Liver (tissue), 9 donors: ENCODE data around the gene PRKN. TPM values are rescaled to one million over a fixed set of nuclear protein-coding genes. Genes with fewer than 3 reads are reported as not detected.

ENCODE experiments used
- DNase-seq: peaks from one replicate; pipeline ENCODE4 v3.0.0-alpha.2; 2017; ENCODE audit warnings: low spot score
- H3K27ac ChIP-seq, 2 donors: one replicate each; pipeline ENCODE4 v1.7.0; 2013; ENCODE audit warnings: inconsistent platforms in 2 of 2, low read length in 2 of 2, control low read depth in 1 of 2, low read depth in 1 of 2, mild to moderate bottlenecking in 1 of 2
- H3K27me3 ChIP-seq, 4 donors: one replicate each; pipeline versions ENCODE4 v1.6.1 to v1.7.0; 2013; ENCODE audit warnings: low read length in 3 of 4, inconsistent platforms in 1 of 4, mild to moderate bottlenecking in 1 of 4, moderate library complexity in 1 of 4; ENCODE audit not compliant: control insufficient read depth in 4 of 4, insufficient read depth in 4 of 4
- H3K36me3 ChIP-seq, 4 donors: one replicate each; pipeline versions ENCODE4 v1.6.1 to v1.7.0; 2013; ENCODE audit warnings: low read length in 3 of 4, mild to moderate bottlenecking in 3 of 4, low read depth in 1 of 4, moderate library complexity in 1 of 4; ENCODE audit not compliant: control insufficient read depth in 4 of 4, insufficient read depth in 3 of 4
- H3K4me1 ChIP-seq, 4 donors: one replicate each; pipeline versions ENCODE4 v1.6.1 to v1.7.0; 2013; ENCODE audit warnings: low read length in 3 of 4, mild to moderate bottlenecking in 3 of 4, moderate library complexity in 1 of 4; ENCODE audit not compliant: control insufficient read depth in 4 of 4, insufficient read depth in 4 of 4
- H3K4me3 ChIP-seq, 3 donors: one replicate each; pipeline versions ENCODE4 v1.6.1 to v1.7.0; 2013; ENCODE audit warnings: low read length in 3 of 3, control low read depth in 1 of 3, low read depth in 1 of 3, mild to moderate bottlenecking in 1 of 3
- H3K9ac ChIP-seq, 2 donors: one replicate each; pipeline ENCODE4 v1.7.0; 2013; ENCODE audit warnings: low read length in 2 of 2, mild to moderate bottlenecking in 2 of 2, moderate library complexity in 2 of 2, control low read depth in 1 of 2, low read depth in 1 of 2
- H3K9me3 ChIP-seq, 4 donors: one replicate each; pipeline versions ENCODE4 v1.6.1 to v1.7.0; 2013; ENCODE audit warnings: low read length in 3 of 4; ENCODE audit not compliant: control insufficient read depth in 4 of 4
- ATF3 ChIP-seq: IDR thresholded peaks from 2 replicates; pipeline ENCODE4 v1.6.1; 2016; ENCODE audit warnings: antibody characterized with exemption
- EGR1 ChIP-seq, 2 donors: IDR thresholded peaks; 2 replicates each; pipeline ENCODE4 v1.6.1; 2016 to 2018; ENCODE audit warnings: antibody characterized with exemption in 2 of 2, low read depth in 2 of 2
- FOXA2 ChIP-seq: IDR thresholded peaks from 2 replicates; pipeline ENCODE4 v1.6.1; 2016; ENCODE audit warnings: antibody characterized with exemption
- HNF4A ChIP-seq, 2 donors: conservative IDR thresholded peaks; 2 replicates each; pipeline ENCODE4 v1.6.1; 2016; ENCODE audit warnings: antibody characterized with exemption in 2 of 2, mild to moderate bottlenecking in 2 of 2
- HNF4G ChIP-seq: IDR thresholded peaks from 2 replicates; pipeline ENCODE4 v1.6.1; 2016; ENCODE audit warnings: antibody characterized with exemption
- JUND ChIP-seq, 2 donors: IDR thresholded peaks; 2 replicates each; pipeline ENCODE4 v1.6.1; 2016; ENCODE audit warnings: antibody characterized with exemption in 2 of 2
- MAX ChIP-seq: IDR thresholded peaks from 2 replicates; pipeline ENCODE4 v1.6.1; 2016; ENCODE audit warnings: antibody characterized with exemption
- NR2F2 ChIP-seq: IDR thresholded peaks from 2 replicates; pipeline ENCODE4 v1.6.1; 2016; ENCODE audit warnings: antibody characterized with exemption
- RAD21 ChIP-seq, 2 donors: IDR thresholded peaks; 2 replicates each; pipeline ENCODE4 v1.6.1; 2016; ENCODE audit warnings: antibody characterized with exemption in 2 of 2, mild to moderate bottlenecking in 2 of 2
- RXRA ChIP-seq, 2 donors: IDR thresholded peaks; 2 replicates each; pipeline ENCODE4 v1.6.1; 2017 to 2018; ENCODE audit warnings: antibody characterized with exemption in 2 of 2, mild to moderate bottlenecking in 1 of 2
- SP1 ChIP-seq: IDR thresholded peaks from 2 replicates; pipeline ENCODE4 v1.6.1; 2018; ENCODE audit warnings: antibody characterized with exemption, mild to moderate bottlenecking
- TAF1 ChIP-seq: conservative IDR thresholded peaks from 2 replicates; pipeline ENCODE4 v1.6.1; 2016; ENCODE audit warnings: antibody characterized with exemption, mild to moderate bottlenecking
- WGBS: extraction: QIAGEN DNeasy Blood & Tissue Kit; methylation state at CpG from one replicate; pipeline ENCODE4 v1.1.7; 2013; 5-methylcytosine and 5-hydroxymethylcytosine counted together
- polyA plus RNA-seq, 2 donors: library from polyadenylated mRNA; stranded (reverse) in 1 of 2; unstranded in 1 of 2; fragments of 200-250 nt in 1 of 2; fragments of >200 nt in 1 of 2; fragmentation: Nextera tagmentation in 1 of 2; extraction: Ambion mirVana in 1 of 2; gene quantifications; one replicate each; pipeline versions ENCODE4 v1.2.1 to v1.2.3, GENCODE V29; 2013 to 2015
- total RNA-seq, 2 donors: library from RNA; depleted of rRNA; stranded (reverse); fragments of >200 nt; gene quantifications; one replicate each; pipeline ENCODE4 v1.2.3, GENCODE V29; 2014
- TF ChIP-seq, protein P1 (sequence below): fragments of 150-350 bp; IDR thresholded peaks from 2 replicates; pipeline ENCODE4 v1.5.1; 2017; ENCODE audit warnings: improper control_type of control experiment, low read depth, low read length; ENCODE audit not compliant: missing input control
- TF ChIP-seq, protein P2 (sequence below): IDR thresholded peaks from 2 replicates; pipeline ENCODE4 v1.6.1; 2016; ENCODE audit warnings: antibody characterized with exemption, mild to moderate bottlenecking
- donor health status: healthy.
- donor health status: healthy.
- donor health status: healthy.
- donor health status: healthy.
- donor health status: healthy.

PRKN gene
- total and polyA plus RNA-seq, 4 donors, result 0.47 to 4.1 (median 3.2) TPM

DNA sequence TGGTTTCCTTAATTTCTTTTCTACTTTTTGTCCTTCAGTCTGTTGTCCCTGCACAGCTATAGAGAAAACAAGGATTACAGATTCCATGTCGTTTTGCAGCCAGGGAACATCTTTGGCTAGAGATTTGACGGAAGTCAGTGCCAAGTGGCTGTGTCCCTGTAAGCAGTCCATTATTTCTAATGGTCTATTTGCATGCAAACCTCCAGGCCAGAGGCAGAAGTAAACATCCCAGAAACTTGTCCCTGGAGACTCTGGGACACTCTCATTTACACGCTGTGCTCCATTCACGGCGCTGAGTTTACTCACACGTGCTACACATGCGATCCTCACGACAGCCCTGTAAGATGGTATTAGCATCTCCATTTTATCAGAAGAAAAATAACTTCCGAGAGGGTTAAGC, 355.5 kb downstream of the PRKN start:
- Histone ChIP-seq H3K27me3 (no peaks in the 10 kb centered on the region), H3K36me3 (no peaks in the 10 kb centered on the region), H3K9ac (no peak overlapping the region), H3K27ac (no peak overlapping the region), H3K4me1 (peaks cover 4 to 22% (median 20%) of the 10 kb centered on the region in 4 donors), H3K9me3 (no peaks in the 10 kb centered on the region), H3K4me3 (no peak overlapping the region)
- no peak for DNase-seq
- WGBS, result 32% methylated on average over 9 of the region's 9 CpGs
- TF ChIP-seq NR2F2, result no peak
- TF ChIP-seq FOXA2, result no peak
- TF ChIP-seq RAD21 (IDR thresholded peaks at IDR 0.05), result no peak
- TF ChIP-seq HNF4G, result no peak
- TF ChIP-seq, protein P1, sequence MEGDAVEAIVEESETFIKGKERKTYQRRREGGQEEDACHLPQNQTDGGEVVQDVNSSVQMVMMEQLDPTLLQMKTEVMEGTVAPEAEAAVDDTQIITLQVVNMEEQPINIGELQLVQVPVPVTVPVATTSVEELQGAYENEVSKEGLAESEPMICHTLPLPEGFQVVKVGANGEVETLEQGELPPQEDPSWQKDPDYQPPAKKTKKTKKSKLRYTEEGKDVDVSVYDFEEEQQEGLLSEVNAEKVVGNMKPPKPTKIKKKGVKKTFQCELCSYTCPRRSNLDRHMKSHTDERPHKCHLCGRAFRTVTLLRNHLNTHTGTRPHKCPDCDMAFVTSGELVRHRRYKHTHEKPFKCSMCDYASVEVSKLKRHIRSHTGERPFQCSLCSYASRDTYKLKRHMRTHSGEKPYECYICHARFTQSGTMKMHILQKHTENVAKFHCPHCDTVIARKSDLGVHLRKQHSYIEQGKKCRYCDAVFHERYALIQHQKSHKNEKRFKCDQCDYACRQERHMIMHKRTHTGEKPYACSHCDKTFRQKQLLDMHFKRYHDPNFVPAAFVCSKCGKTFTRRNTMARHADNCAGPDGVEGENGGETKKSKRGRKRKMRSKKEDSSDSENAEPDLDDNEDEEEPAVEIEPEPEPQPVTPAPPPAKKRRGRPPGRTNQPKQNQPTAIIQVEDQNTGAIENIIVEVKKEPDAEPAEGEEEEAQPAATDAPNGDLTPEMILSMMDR, result no peak
- TF ChIP-seq, protein P2, sequence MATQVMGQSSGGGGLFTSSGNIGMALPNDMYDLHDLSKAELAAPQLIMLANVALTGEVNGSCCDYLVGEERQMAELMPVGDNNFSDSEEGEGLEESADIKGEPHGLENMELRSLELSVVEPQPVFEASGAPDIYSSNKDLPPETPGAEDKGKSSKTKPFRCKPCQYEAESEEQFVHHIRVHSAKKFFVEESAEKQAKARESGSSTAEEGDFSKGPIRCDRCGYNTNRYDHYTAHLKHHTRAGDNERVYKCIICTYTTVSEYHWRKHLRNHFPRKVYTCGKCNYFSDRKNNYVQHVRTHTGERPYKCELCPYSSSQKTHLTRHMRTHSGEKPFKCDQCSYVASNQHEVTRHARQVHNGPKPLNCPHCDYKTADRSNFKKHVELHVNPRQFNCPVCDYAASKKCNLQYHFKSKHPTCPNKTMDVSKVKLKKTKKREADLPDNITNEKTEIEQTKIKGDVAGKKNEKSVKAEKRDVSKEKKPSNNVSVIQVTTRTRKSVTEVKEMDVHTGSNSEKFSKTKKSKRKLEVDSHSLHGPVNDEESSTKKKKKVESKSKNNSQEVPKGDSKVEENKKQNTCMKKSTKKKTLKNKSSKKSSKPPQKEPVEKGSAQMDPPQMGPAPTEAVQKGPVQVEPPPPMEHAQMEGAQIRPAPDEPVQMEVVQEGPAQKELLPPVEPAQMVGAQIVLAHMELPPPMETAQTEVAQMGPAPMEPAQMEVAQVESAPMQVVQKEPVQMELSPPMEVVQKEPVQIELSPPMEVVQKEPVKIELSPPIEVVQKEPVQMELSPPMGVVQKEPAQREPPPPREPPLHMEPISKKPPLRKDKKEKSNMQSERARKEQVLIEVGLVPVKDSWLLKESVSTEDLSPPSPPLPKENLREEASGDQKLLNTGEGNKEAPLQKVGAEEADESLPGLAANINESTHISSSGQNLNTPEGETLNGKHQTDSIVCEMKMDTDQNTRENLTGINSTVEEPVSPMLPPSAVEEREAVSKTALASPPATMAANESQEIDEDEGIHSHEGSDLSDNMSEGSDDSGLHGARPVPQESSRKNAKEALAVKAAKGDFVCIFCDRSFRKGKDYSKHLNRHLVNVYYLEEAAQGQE, result no peak
- TF ChIP-seq JUND (IDR thresholded peaks at IDR 0.05), result no peak
- TF ChIP-seq TAF1, result no peak
- no peak for TF ChIP-seq HNF4A (conservative IDR thresholded peaks at IDR 0.05)

GRCh38 chr6:162371121-162371520, 356.4 kb downstream of the PRKN start:
- no peak for DNase-seq
- Histone ChIP-seq H3K36me3 (no peaks in the 10 kb centered on the region), H3K9me3 (no peaks in the 10 kb centered on the region), H3K27ac (no peak overlapping the region), H3K4me3 (no peak overlapping the region), H3K9ac (no peak overlapping the region), H3K27me3 (no peaks in the 10 kb centered on the region), H3K4me1 (peaks cover 4 to 22% (median 20%) of the 10 kb centered on the region in 4 donors)
- 92% methylated on average over 5 of the region's 5 CpGs for WGBS
- TF ChIP-seq EGR1 (IDR thresholded peaks at IDR 0.05; ENCODE audit: low read depth in 2 of 2) (no peak), HNF4A (conservative IDR thresholded peaks at IDR 0.05) (no peak), HNF4G (no peak), MAX (no peak), ATF3 (no peak)

GRCh38 chr6:162369091-162369490, 358.5 kb downstream of the PRKN start:
- no peak for DNase-seq
- 80% methylated on average over 2 of the region's 2 CpGs for WGBS
- H3K4me1 ChIP-seq, result peaks cover 4 to 21% (median 19%) of the 10 kb centered on the region in 4 donors
- no peaks in the 10 kb centered on the region for H3K9me3 ChIP-seq
- TF ChIP-seq MAX (no peak), RXRA (IDR thresholded peaks at IDR 0.05) (no peak), SP1 (no peak), JUND (IDR thresholded peaks at IDR 0.05) (no peak), HNF4G (no peak)
- TF ChIP-seq, protein P2, result no peak
- no peak overlapping the region for H3K9ac ChIP-seq
- no peak overlapping the region for H3K27ac ChIP-seq
- no peaks in the 10 kb centered on the region for H3K36me3 ChIP-seq
- H3K27me3 ChIP-seq, result no peaks in the 10 kb centered on the region
- H3K4me3 ChIP-seq, result no peak overlapping the region
